ENCODE results near the gene ATG13.

The ATG13 gene

DNA sequence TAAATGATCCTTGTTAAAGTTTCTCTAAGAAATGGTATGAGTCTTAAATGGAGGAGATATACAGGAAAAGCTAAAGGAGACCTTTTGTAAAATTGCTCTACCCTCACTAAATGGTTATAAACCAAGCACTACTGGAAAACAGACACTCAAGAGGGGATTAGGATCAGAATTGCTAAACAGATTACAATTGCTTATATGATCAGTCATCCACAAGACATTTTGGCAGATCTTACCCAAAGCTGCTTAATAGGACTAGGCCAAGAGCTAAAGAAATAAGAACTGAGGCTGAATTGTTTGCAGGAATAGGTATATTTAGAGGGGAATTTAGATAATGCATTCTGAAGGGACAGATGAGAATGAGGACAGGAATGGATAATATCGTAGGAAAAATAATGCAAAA lies 9.8 kb upstream of the ATG13 start:
- no peak for DNase-seq (ENCODE audit: low read depth in 2 of 2)

DNA sequence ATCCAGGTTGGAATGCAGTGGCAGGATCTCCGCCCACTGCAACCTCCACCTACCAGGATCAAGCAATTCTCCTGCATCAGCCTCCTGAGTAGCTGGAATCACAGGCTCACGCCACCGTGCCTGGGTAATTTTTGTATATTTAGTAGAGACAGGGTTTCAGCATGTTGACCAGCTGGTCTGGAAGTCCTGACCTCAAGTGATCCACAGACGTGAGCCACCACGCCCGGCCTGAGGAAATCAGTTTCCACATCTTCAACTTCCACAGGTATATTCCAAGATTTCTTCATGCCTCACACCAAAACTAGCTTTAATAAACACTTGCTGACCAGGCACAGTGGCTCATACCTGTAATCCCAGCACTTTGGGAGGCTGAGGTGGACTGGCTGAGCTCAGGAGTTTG lies 8.0 kb upstream of the ATG13 start:
- no peak for DNase-seq (ENCODE audit: low read depth in 2 of 2)

DNA sequence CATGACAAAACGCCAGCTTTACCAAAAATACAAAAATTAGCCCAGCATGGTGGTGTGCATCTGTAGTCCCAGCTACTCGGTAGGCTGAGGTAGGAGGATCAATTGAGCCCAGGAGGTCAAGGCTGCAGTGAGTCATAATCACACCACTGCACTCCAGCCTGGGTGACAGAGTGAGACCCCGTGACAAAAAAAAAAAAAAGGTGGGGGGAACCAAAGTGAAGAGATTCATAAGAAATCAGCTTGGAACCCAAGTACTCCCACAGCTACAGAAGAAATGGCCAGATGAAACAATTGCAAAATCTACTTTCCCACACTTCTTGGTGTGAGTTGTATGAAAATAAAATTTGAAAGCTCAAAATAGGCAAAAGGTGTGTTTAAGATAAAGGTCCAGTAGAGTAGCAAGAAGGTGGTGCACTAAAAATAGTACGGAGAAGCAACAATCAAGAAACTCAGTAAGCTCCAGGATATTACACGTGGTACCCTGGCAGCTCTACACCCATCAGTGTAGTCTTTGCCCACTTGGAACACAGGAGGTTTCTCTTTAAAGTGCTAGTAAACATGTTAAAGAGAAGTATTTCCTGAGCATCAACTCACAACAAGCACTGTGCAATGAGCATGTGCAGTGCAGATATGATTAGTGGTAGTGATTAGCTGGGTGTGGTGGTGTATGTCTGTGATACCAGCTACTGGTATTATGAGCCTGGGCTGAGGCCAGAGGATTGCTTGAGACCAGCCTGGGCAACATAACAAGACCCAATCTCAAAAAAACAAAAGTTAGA lies 5.6 kb upstream of the ATG13 start:
- DNase-seq (ENCODE audit: low read depth in 2 of 2) = no peak

DNA sequence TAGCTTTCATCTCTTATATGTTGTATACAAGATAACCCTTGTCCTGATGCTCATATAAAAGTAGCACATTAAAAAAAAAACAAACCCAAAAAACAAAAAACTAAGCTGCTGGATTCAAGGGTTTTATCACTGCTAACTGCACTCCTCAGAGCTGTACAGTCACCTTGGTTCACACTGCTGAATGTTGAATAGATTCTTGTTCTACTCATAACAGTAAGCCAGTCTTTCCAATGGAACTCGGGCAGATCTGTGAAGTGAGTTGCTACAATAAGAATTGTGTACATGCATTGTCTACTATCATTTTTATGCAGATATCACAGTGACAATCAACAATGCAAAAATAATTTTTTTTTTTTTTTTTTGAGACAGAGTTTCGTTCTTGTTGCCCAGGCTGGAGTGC lies 5.0 kb upstream of the ATG13 start:
- DNase-seq (ENCODE audit: low read depth in 2 of 2) = no peak

DNA sequence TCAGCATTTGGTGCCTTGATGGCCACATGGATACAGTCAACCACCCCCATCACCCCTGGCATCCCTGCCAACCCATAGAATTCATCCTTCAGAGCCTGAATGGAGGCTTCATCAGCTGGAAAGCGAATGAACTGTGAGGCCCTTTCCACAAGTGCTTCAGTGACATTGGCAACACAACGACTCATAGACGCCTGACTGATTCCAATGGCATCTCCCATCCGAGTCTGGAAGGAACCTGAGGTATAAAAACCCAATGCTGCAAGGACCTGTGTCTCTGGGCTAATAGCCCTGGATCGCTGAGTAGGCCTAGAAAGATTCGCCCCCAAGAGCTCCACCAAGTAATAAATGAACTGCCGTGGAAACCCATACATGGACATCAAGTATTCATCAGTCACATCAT lies 1.6 kb upstream of the ATG13 start:
- DNase-seq (ENCODE audit: low read depth in 2 of 2) = no peak

DNA sequence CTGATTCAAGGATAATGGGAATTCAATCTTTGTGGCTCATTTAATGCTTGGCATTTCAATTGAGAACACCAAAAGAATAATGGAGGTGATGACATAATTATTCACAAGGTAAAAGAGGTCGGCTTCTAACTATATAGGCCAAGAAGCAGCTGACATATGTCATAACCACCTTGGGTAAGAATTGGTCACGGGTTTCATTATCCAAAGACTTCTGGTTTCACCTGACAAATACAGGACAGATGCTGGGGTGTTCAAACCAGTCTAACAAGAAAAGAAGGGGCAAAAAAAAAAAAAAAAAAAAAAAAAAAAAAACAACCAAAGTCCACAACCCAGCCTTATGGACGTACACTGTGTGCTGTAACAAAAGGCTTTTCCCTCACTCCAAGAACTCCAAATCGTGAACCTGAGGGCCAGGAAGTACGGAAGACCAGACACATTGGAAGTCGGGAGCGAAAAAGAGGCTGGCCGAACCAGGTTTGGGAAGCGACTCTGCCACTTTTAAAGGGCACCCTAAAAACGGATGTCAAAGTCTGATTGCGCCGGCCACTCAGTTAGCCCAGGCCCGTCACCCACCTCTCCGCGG lies 711 bp upstream of the ATG13 start:
- no peak for DNase-seq (ENCODE audit: low read depth in 2 of 2)

DNA sequence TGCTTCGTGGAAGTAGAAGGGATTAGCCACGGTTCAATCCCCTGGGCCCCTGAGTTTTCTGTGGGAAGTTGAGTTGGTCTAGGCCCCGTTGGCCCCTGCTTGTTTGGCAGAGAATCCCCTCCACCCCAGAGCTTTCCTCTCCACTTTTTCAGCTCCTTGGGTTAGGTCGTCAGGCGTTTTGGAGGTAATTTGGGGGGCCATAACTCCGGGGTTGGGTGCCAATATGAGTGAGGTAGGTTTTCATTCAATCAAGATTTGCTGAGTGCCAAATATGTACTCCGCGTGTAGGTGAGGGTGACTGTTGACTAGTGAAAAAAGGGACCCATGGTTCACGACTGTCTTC lies 590 bp downstream of the ATG13 start:
- DNase-seq (ENCODE audit: low read depth in 2 of 2) = no peak

DNA sequence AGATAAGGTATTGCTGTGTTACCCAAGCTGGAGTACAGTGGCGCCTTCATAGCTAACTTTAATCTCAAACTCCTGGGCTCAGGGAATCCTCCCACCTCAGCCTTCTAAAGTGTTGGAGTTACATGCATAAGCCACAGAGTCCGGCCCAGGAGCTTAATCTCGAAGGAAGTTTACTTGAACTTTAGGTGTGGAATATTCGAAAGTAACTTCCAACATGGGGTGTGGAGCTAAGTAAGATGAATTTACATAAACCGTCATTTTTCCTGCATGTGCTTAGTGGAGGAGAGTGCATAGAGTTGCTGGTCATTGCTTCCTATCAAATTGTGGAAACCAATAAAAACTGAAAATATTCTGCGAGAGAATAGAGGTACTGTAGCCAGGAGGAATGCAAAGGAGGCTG lies 1.5 kb downstream of the ATG13 start:
- DNase-seq (ENCODE audit: low read depth in 2 of 2) = no peak

DNA sequence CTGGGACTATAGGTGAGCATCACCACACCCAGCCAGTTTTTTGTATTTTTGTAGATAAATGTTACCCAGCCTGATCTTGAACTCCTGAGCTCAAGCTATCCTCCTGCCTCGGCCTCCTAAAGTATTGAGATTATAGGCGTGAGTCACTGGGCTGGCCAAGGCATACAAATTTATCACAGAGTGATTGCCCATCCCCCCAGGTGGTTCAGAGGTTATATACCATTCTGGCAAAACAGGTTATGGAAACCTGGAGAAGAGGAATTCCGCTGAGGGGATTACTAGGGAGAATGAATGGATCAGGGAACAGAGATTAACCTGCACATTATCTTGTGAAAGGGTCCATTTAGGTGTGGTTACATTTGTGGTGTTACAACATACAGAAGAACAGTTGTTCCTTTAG lies 8.1 kb downstream of the ATG13 start:
- DNase-seq (ENCODE audit: low read depth in 2 of 2) = no peak

DNA sequence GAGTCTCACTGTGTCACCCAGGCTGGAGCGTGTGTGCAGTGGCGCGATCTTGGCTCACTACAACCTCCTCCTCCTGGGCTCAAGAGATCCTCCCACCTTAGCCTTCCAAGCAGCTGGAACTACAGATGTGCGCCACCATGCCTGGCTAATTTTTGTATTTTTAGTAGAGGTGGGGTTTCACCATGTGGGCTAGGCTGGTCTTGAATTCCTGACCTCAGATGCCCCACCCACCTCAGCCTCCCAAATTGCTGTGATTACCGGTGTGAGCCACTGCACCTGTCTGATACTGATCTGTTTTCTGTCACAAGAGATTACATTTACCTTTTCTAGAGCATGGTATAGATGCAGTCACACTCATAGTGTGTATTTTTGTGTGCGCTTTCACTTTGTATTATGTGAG lies 11.6 kb downstream of the ATG13 start:
- no peak for DNase-seq (ENCODE audit: low read depth in 2 of 2)

DNA sequence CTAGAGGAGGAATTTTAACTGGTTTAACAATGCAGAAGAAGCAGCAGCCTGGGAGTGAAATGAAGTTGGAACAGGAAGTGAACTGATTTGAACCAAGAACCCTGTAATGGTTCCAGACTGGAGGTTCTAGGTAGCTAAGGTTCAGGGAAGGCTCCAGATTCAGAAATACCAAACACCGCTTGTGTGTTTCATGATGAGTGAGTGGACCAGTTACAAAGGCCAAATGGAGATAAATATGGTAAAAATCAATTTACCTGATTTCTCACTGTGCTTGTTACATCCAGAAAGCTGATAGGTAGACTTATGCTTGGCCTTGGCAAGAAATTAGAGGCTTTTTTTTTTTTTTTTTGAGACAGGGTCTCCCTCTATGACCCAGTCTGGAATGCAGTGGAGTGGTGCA lies 12.9 kb downstream of the ATG13 start:
- no peak for DNase-seq (ENCODE audit: low read depth in 2 of 2)

DNA sequence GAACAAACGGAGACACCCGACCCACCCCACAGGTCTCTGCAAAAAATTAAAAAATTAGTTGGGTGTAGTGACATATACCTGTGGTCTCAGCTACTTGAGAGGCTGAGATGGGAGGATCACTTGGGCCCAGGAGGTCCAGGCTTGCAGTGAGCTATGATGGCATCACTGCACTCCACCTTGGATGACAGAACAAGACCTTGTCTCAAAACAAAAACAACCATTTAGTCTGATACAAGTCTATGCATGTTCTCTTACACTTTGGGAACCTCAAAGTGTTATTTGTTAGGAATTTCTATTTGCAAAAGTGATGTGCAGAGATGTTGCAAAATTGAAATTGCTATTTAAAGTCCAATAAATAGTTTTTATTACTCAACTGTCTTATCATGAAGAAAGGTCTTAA lies 14.3 kb downstream of the ATG13 start:
- DNase-seq (ENCODE audit: low read depth in 2 of 2) = no peak

DNA sequence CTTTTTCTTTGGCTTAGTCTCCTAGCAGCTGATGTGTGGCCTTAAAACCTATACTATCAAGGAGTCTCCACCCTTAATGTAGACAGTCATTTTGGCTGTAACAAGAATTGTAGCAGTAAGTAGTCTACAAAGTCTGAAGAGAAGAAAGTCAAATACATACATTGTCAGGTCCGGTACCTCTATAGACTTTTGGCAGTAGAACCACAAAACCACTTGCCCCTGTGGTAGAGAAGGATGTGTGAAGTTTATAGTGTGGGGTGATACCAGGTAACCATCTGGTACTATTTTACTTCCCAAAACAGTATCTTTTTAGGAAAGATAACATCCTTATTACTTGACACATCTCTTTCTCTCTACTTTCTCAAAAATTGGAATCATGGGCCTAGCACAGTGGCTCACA lies 15.1 kb downstream of the ATG13 start:
- DNase-seq (ENCODE audit: low read depth in 2 of 2) = no peak

DNA sequence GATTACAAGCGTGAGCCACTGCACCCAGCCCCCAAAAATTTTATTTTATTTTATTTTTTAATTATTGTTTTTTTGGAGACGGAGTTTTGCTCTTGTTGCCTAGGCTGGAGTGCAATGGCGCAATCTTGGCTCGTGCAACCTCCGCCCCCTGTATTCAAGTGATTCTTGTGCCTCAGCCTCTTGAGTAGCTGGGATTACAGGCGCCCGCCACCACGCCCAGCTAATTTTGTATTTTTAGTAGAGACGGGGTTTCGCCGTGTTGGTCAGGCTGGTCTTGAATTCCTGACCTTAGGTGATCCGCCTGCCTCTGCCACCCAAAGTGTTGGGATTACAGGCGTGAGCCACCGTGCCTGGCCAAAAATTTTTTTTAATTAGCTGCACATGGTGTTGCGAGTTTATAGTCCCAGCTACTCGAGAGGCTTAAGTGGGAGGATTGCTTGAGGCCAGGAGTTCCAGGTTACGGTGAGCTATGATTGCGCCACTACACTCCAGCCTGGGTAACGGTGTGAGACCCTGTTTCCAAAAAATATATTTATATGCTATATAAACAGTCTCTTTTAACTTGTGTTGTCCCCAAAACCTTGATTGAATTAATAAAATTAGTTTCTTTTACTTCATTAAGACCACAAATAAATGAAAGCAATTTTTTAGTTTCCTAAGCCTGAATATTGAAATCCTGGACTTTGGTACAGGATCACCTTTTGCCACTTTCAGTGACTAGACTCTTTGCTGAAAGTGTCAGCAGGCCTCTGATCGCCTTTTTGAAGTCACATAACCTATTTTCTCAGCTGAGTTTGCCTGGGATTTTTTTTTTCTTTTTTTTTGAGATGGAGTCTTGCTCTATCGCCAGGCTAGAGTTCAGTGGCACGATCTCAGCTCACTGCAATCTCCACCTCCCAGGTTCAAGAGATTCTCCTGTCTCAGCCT lies 16.2 kb downstream of the ATG13 start:
- DNase-seq (ENCODE audit: low read depth in 2 of 2) = no peak

DNA sequence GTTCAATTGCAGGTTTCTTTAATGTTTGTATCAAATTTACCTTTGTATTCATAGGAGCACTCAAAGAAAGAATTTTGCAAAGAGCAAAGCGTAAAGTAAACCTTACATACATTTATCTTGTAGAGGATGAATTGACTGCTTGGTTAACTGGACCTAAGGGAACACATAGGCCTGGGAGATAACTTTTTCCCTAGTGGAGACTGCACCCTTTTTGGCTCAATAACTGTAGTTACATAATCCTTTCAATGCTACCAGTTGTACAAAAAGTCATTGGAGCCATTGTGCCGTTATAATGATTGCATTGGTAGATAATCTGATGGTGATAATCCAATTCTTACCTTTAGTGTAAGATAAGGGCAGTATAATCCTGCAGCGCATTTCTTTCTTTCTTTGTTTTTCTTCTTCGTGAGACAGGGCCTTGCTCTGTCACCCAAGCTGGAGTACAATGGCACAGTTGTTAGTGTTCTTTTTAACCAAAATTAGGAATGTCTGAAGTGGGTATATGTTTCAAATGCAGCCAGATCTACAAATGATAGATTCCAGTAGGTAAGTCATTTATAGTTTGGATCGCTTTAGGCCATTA lies 18.3 kb downstream of the ATG13 start:
- DNase-seq (ENCODE audit: low read depth in 2 of 2) = no peak

DNA sequence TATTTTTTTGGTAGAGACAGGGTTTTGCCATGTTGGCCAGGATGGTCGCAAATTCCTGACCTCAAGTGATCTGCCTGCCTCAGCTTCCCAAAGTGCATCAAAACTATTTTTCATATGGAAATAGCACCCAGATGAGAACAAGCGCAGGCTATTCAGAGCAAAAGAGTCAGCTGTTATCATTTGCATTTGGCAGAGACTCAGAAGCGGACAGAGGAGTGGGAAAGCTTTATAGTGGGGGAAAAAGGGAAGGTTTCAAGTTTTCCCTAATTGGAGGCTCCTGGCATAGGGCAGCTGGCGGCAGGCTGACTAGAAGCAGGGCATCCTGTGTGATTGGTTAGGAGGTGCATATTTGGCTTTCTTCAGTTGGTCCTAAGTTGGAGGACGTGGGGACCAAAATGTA lies 20.2 kb downstream of the ATG13 start:
- no peak for DNase-seq (ENCODE audit: low read depth in 2 of 2)

DNA sequence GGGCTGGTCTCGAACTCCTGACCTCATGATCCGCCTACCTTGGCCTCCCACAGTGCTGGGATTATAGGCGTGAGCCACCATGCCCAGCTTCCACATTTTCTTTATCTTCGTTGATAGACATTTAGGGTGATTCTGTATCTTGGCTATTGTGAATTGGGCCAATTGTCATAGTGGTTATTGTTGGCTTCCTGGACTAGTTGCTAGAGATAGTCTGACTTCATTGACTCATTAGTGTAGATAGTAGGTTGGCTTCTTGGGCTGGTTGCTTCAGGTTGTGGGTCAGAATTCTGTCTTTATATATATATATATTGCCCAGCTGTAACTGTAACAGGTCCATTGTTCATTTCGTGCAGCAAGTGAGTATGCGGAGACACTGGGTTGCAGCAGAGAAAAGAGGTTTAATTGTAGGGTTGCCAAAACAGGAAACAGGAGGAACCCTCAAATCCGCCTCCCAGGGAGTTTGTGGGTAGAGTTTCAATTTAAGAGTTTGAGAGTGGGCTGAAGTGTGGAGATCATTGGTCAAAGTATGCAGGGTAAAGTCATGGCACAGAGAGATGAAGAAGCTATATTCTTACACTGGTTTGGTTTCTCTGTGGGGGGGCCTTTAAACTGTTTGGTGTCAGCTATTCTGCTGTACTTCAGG lies 22.0 kb downstream of the ATG13 start:
- DNase-seq (ENCODE audit: low read depth in 2 of 2) = no peak

DNA sequence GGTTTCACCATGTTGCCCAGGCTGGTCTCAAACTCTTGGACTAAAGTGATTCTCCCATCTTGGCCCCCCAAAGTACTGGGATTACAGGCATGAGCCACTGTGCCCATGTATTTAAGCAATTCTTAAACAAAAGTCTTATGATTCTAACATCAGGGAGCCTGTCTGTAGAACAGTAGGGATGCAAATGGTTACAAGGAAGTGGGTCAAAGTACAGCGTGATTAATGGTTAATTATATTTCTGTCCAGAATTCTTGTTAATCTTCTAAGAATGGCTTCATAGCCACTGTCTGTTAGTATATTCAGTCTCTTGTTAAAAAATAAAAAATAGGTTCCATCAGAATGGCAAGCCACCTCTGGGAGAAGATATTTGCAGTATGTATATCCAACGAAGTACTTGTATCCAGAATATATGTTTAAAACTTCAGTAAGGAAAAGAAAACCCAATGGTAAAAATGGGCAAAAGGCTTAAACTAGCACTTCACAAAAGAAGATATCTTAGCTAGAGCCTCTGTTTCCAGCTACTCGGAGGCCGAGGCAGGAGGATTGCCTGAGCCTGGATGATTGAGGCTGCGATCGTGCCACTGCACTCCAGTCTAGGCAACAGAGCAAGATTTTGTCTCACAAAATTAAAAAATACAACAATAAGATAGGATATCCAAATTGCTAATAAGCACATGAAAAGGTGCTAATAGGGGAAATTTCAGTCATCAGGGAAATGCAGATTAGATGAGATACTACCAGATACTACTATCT lies 22.9 kb downstream of the ATG13 start:
- no peak for DNase-seq (ENCODE audit: low read depth in 2 of 2)

DNA sequence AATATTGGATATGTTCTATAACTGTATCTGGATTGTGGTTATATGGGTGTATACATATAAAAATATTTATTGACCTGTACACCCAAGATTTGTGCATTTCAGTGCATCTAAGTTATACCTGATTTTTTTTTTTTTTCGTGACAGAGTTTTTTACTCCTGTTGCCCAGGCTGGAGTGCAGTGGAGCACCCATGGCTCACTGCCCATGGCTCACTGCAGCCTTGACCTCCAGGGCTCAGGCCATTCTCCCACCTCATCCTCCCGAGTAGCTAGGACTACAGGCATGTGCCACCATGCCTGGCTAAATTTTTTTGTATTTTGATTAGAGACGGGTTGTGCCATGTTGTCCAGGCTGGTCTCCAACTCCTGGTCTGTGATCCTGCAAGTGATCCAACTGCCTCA lies 24.3 kb downstream of the ATG13 start:
- DNase-seq (ENCODE audit: low read depth in 2 of 2) = no peak

DNA sequence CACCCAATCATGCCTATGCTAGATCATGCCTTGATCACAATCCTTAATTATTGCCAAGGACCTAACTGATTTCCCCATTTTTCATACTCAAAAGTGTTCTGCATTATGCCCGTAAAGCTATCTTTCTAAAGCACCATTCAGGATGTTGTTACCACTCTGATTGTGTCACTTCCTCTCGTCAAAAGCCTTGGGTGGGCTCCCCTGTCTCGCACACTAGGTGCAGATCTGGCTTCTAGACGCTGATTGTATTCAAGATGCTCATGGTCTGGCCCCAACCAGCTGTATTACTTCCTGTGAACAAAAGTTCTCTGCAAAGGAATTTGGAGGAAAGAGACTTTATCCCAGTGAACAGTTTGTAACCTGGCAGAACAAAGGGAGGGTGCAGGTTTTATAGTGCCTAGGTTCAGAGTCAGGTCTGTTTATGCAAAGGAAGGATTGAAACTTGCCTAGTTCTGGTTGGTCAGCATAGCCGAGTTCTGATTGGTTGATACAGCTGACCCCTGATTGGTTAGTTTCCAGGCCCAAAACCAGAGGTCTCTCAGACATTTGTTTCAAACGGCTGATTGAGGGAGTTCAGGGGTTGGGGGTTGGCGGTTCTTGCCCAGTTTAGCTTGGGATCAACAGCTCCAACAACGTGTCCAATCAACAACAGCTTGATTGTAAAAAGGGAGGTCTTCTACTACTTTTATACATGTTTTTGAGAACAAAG lies 25.4 kb downstream of the ATG13 start:
- DNase-seq (ENCODE audit: low read depth in 2 of 2) = no peak

DNA sequence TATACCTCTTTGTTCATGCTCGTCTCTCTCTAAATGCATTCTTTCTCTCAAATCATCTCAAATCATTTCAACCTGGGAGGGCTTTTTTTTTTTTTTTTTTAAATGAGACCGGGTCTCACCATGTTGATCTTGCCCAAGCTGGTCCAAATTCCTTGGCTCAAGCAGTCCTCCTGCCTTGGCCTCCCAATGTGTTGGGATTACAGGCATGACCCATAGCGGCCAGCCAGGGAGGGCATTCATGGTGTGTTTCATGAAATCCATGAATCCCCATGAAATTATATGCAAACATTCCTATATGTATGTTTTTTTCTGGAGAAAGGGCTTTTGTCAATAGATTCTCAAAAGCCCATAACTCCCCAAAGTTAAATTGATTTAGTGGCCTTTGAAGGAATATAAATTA lies 26.2 kb downstream of the ATG13 start:
- no peak for DNase-seq (ENCODE audit: low read depth in 2 of 2)

Data from stimulated activated CD8-positive, alpha-beta memory T cell treated with anti-CD3 and anti-CD28 coated beads, Interleukin-2, amount 100 ng/mL, for 48 hours (primary cell).